Left ventricle myocardium inferior (tissue), 1 donor: Measurements from ENCODE around the gene EIF4E2. TPM values are rescaled to one million over a fixed set of nuclear protein-coding genes. Genes with fewer than 3 reads are reported as not detected.

Experiments
- DNase-seq: peaks from one replicate; pipeline ENCODE4 v3.0.0-alpha.2; 2020
- H3K27ac ChIP-seq: fragments of 200-600 bp; replicated peaks from 2 replicates; pipeline ENCODE4 v1.8.0; 2021
- H3K27me3 ChIP-seq: fragments of 200-600 bp; 2 replicates; pipeline ENCODE4 v1.8.0; 2021; ENCODE audit warnings: low read depth
- H3K36me3 ChIP-seq: fragments of 200-600 bp; 2 replicates; pipeline ENCODE4 v1.8.0; 2021
- H3K4me1 ChIP-seq: fragments of 200-600 bp; 2 replicates; pipeline ENCODE4 v1.8.0; 2021
- H3K4me3 ChIP-seq: fragments of 200-600 bp; 2 replicates; pipeline ENCODE4 v1.8.0; 2021; ENCODE audit warnings: mild to moderate bottlenecking, moderate library complexity
- H3K9me3 ChIP-seq: fragments of 200-600 bp; replicated peaks from 2 replicates; pipeline ENCODE4 v1.8.0; 2021
- intact Hi-C: fragments of 100-400 bp; cut with micrococcal nuclease; formaldehyde crosslinking; loops from one replicate; pipeline ENCODE4 v1.11.0; 2022
- total RNA-seq: library from RNA; stranded (reverse); fragmentation: NEBNext Ultra II Directional; extraction: Animal tissue kit (Norgen Biotek cat#: 25700); gene quantifications from one replicate; pipeline ENCODE4 v1.2.1, GENCODE V29; 2021
- TF ChIP-seq, protein P1 (sequence below): fragments of 200-600 bp; IDR thresholded peaks from 2 replicates; pipeline ENCODE4 v1.8.0; 2021; ENCODE audit warnings: antibody characterized with exemption, mild to moderate bottlenecking, borderline replicate concordance
- donor health status: DM: no; HTN: yes; CAD: no; lungs with severe emphysema.

EIF4E2 gene
- total RNA-seq, 1 donor from 2014 or later, result 44.2 TPM

DNA sequence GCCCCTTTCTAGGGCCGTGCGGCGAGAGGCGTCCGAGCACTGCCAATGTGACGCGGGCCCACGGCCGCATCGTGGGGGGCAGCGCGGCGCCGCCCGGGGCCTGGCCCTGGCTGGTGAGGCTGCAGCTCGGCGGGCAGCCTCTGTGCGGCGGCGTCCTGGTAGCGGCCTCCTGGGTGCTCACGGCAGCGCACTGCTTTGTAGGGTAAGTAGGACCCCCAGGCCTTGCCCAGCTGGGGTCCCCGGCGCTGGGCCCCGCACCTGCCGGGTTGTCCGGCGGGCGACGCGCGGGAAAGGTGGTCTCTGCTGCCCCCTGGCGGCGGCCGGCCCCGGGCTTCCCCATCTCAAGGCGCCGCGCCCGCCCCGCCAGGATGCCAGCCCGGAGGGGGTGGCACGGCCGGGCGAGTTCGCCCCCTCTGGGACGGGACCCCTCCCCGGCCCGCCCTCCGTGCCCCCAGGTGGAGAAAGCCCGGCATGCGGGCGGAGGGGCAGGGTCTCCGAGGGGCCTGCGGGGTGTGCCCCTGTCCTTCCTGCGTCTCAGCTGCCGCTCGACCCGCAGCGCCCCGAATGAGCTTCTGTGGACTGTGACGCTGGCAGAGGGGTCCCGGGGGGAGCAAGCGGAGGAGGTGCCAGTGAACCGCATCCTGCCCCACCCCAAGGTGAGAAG, 28.4 kb upstream of the EIF4E2 start:
- H3K9me3 ChIP-seq, result no peaks in the 10 kb centered on the region
- H3K36me3 ChIP-seq, result no peaks in the 10 kb centered on the region
- H3K27me3 ChIP-seq, result peaks cover 94% of the 10 kb centered on the region
- DNase-seq, result peak; percentile 44
- H3K4me3 ChIP-seq, result peak overlapping the region; percentile 53
- H3K4me1 ChIP-seq, result peaks cover 44% of the 10 kb centered on the region
- TF ChIP-seq, protein P1, sequence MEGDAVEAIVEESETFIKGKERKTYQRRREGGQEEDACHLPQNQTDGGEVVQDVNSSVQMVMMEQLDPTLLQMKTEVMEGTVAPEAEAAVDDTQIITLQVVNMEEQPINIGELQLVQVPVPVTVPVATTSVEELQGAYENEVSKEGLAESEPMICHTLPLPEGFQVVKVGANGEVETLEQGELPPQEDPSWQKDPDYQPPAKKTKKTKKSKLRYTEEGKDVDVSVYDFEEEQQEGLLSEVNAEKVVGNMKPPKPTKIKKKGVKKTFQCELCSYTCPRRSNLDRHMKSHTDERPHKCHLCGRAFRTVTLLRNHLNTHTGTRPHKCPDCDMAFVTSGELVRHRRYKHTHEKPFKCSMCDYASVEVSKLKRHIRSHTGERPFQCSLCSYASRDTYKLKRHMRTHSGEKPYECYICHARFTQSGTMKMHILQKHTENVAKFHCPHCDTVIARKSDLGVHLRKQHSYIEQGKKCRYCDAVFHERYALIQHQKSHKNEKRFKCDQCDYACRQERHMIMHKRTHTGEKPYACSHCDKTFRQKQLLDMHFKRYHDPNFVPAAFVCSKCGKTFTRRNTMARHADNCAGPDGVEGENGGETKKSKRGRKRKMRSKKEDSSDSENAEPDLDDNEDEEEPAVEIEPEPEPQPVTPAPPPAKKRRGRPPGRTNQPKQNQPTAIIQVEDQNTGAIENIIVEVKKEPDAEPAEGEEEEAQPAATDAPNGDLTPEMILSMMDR, result peak; percentile 90
- H3K27ac ChIP-seq, result no peak overlapping the region
- intact Hi-C loops, result no loop called here

DNA sequence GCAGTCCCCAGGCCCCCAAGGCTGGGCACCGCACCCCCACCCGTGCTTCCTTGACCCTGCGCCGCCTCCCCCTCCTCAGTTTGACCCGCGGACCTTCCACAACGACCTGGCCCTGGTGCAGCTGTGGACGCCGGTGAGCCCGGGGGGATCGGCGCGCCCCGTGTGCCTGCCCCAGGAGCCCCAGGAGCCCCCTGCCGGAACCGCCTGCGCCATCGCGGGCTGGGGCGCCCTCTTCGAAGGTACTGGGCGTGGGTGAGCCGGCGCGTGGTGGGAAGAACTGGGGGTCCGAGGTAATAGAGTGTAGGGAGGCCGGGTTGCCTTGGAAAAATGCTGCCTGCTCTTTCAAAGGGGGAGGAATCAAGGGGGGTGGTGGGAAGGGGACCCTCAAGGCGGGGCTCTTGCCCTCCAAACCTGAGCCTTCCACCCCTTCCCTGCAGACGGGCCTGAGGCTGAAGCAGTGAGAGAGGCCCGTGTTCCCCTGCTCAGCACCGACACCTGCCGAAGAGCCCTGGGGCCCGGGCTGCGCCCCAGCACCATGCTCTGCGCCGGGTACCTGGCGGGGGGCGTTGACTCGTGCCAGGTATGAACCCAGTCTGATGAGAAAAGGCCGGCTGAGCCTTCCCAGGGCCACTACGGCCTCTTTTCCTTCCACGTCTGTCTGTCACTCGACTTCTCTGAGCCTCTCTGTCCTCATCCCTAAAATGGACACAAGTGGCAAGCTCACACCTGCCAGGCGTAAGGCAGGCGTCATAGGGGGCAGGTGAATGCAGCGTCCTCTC, 27.7 kb upstream of the EIF4E2 start:
- Histone ChIP-seq H3K36me3 (no peaks in the 10 kb centered on the region), H3K4me3 (peak overlapping the region; percentile 64), H3K27ac (no peak overlapping the region), H3K4me1 (peaks cover 44% of the 10 kb centered on the region), H3K9me3 (no peaks in the 10 kb centered on the region), H3K27me3 (peaks cover 90% of the 10 kb centered on the region)
- intact Hi-C loops, result no loop called here
- DNase-seq, result no peak
- TF ChIP-seq, protein P1, result no peak

DNA sequence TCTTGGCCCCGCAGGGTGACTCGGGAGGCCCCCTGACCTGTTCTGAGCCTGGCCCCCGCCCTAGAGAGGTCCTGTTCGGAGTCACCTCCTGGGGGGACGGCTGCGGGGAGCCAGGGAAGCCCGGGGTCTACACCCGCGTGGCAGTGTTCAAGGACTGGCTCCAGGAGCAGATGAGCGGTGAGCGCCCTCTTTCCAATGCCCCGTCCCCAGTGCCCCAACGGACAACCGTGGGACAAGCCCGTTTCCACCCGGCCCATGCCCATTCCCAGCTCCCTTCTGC, 27.1 kb upstream of the EIF4E2 start:
- H3K9me3 ChIP-seq, result no peaks in the 10 kb centered on the region
- peaks cover 84% of the 10 kb centered on the region for H3K27me3 ChIP-seq
- intact Hi-C loops, result no loop called here
- TF ChIP-seq, protein P1, result no peak
- H3K4me3 ChIP-seq, result peak overlapping the region; percentile 64
- no peak overlapping the region for H3K27ac ChIP-seq
- no peak for DNase-seq
- H3K4me1 ChIP-seq, result peaks cover 44% of the 10 kb centered on the region
- no peaks in the 10 kb centered on the region for H3K36me3 ChIP-seq

DNA sequence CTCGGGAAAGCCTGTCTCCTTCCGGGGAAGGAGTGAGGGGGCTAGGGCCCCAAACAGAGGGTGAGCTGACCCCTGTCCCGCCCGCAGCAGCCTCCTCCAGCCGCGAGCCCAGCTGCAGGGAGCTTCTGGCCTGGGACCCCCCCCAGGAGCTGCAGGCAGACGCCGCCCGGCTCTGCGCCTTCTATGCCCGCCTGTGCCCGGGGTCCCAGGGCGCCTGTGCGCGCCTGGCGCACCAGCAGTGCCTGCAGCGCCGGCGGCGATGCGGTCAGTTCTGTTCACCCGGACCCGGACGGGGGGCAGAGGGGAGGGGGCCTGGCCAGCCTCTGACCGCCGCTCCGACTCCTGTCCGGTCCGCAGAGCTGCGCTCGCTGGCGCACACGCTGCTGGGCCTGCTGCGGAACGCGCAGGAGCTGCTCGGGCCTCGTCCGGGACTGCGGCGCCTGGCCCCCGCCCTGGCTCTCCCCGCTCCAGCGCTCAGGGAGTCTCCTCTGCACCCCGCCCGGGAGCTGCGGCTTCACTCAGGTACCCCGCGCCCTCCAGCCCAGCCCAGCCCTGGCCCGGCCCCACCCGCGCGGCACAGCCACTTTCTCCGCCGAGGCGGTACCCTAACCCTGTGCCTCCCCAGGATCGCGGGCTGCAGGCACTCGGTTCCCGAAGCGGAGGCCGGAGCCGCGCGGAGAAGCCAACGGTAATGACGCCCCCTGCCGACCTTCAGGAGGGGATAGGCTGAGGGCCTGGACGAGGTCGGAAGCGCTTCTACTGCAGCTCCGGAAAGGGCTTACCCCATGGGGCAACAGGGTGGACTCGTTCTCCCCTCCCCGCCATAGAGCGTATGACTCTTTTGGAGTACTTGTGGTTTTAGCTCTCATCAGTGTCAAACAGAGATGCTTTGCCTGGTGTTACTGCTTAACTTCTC, 26.5 kb upstream of the EIF4E2 start:
- Histone ChIP-seq H3K4me1 (peaks cover 44% of the 10 kb centered on the region), H3K9me3 (no peaks in the 10 kb centered on the region), H3K27ac (no peak overlapping the region), H3K27me3 (peaks cover 78% of the 10 kb centered on the region), H3K36me3 (no peaks in the 10 kb centered on the region), H3K4me3 (peak overlapping the region; percentile 64)
- TF ChIP-seq, protein P1, result peak; percentile 33
- intact Hi-C loops, result no loop called here
- no peak for DNase-seq

DNA sequence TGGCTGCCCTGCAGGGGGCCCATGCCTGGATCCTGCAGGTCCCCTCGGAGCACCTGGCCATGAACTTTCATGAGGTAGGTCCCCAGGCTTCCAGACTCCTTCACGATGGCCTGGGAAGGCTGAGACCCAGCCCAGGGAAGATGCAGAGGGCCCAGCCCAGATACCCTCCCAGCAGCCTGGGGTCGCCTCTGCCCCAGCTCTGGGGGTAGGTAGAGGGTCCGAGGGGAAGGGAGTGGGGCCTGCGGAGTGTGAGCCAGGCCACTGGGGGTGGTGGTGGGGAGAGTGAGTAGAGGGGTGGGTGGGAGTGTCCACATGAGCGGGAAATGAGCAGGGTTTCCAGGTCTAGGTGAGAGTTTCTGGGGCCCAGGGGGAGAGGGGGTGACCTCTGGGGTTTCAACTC, 25.7 kb upstream of the EIF4E2 start:
- H3K27me3 ChIP-seq, result peaks cover 70% of the 10 kb centered on the region
- DNase-seq, result no peak
- H3K27ac ChIP-seq, result no peak overlapping the region
- H3K4me1 ChIP-seq, result peaks cover 44% of the 10 kb centered on the region
- no peak overlapping the region for H3K4me3 ChIP-seq
- no peaks in the 10 kb centered on the region for H3K9me3 ChIP-seq
- TF ChIP-seq, protein P1, result no peak
- no peaks in the 10 kb centered on the region for H3K36me3 ChIP-seq
- intact Hi-C loops, result no loop called here
